B cell (primary cell): ENCODE results near the gene VAMP7. TPM values are rescaled to one million over a fixed set of nuclear protein-coding genes. Genes with fewer than 3 reads are reported as not detected.

Experiments
- ATAC-seq: fragments of 200-7000 bp; cut with Tn5 transposase; one replicate; pipeline ENCODE4 v1.10.0; 2021; ENCODE audit warnings: low read depth, mild to moderate bottlenecking, moderate number of reproducible peaks, moderate library complexity
- CTCF ChIA-PET: fragments of 350-600 bp; sonication (Branson Sonifier 250); formaldehyde crosslinking; loops from one replicate; lab custom pipeline; 2021; ENCODE audit warnings: antibody characterized with exemption, inconsistent platforms; lab: Charles Lee
- POLR2A ChIA-PET: fragments of 350-600 bp; sonication (Branson Sonifier 250); formaldehyde crosslinking; loops from one replicate; lab custom pipeline; 2021; ENCODE audit warnings: antibody characterized with exemption; lab: Charles Lee
- DNase-seq: peaks from one replicate; pipeline ENCODE4 v3.0.0; 2013
- H2AFZ ChIP-seq: 2 replicates; pipeline ENCODE4 v1.6.1; 2012; ENCODE audit warnings: mild to moderate bottlenecking, low read depth, low read length; ENCODE audit not compliant: insufficient read depth, poor library complexity, severe bottlenecking
- H3K27ac ChIP-seq, 2 donors: 1 replicate in 1 of 2; 2 replicates in 1 of 2; pipeline ENCODE4 v1.5.1; 2012 to 2013; ENCODE audit warnings: low read length in 2 of 2, mild to moderate bottlenecking in 2 of 2, moderate library complexity in 1 of 2
- H3K27me3 ChIP-seq, 4 experiments: fragments of 200-600 bp in 1 of 4; sonication (generic) in 1 of 4; replicated peaks in 1 of 4; 1 replicate in 2 of 4; 2 replicates in 2 of 4; pipeline versions ENCODE4 v1.6.1 to v1.7.0; 2013 to 2016; ENCODE audit warnings: low read length in 3 of 4, mild to moderate bottlenecking in 2 of 4, mixed read lengths in 1 of 4, moderate library complexity in 1 of 4; ENCODE audit not compliant: insufficient read depth in 4 of 4, control insufficient read depth in 3 of 4; ENCODE audit errors: control extremely low read depth in 1 of 4
- H3K36me3 ChIP-seq, 2 experiments: replicated peaks in 1 of 2; 1 replicate in 1 of 2; 2 replicates in 1 of 2; pipeline versions ENCODE4 v1.6.1 to v1.7.1; 2013; ENCODE audit warnings: low read length in 1 of 2; ENCODE audit not compliant: insufficient read depth in 2 of 2, control insufficient read depth in 1 of 2; ENCODE audit errors: control extremely low read depth in 1 of 2, extremely low read depth in 1 of 2
- H3K4me1 ChIP-seq, 2 donors: fragments of 200-600 bp in 1 of 2; sonication (generic) in 1 of 2; 1 replicate in 1 of 2; 2 replicates in 1 of 2; pipeline versions ENCODE4 v1.5.1 to v1.6.1; 2013 to 2017; ENCODE audit warnings: low read length in 2 of 2; ENCODE audit not compliant: control insufficient read depth in 2 of 2, insufficient read depth in 2 of 2
- H3K4me2 ChIP-seq: replicated peaks from 2 replicates; pipeline ENCODE3; 2012; ENCODE audit warnings: mild to moderate bottlenecking, low read depth, low read length; ENCODE audit not compliant: poor library complexity, severe bottlenecking
- H3K4me3 ChIP-seq, 5 experiments: fragments of 200-600 bp in 1 of 5; sonication (generic) in 1 of 5; 1 replicate in 3 of 5; 2 replicates in 2 of 5; pipeline versions ENCODE4 v1.5.1 to v1.7.0; 2011 to 2016; ENCODE audit warnings: low read length in 4 of 5, mild to moderate bottlenecking in 4 of 5, low read depth in 2 of 5, control low read depth in 1 of 5, moderate library complexity in 1 of 5; ENCODE audit not compliant: insufficient read depth in 1 of 5; ENCODE audit errors: control extremely low read depth in 1 of 5, extremely low read depth in 1 of 5
- H3K79me2 ChIP-seq: fragments of 200-600 bp; sonication (generic); one replicate; pipeline ENCODE4 v1.6.0; 2016; ENCODE audit warnings: low read length; ENCODE audit not compliant: control insufficient read depth, insufficient read depth
- H3K9ac ChIP-seq: fragments of 200-600 bp; sonication (generic); 2 replicates; pipeline ENCODE4 v1.6.1; 2017; ENCODE audit warnings: mild to moderate bottlenecking, low read length, moderate library complexity
- H3K9me3 ChIP-seq, 3 donors: one replicate each; pipeline versions ENCODE4 v1.6.1 to v1.7.1; 2013; ENCODE audit warnings: low read length in 2 of 3; ENCODE audit not compliant: control insufficient read depth in 2 of 3, insufficient read depth in 1 of 3; ENCODE audit errors: control extremely low read depth in 1 of 3
- H4K20me1 ChIP-seq: 2 replicates; pipeline ENCODE4 v1.6.0; 2012; ENCODE audit warnings: mild to moderate bottlenecking, low read length; ENCODE audit not compliant: insufficient read depth, control insufficient read depth, poor library complexity, severe bottlenecking
- H3K27ac Mint-ChIP-seq: one replicate; pipeline ENCODE4 v1.8.0; 2021; ENCODE audit warnings: mixed read lengths
- H3K27me3 Mint-ChIP-seq: one replicate; pipeline ENCODE4 v1.8.0; 2021; ENCODE audit warnings: mixed read lengths
- H3K4me1 Mint-ChIP-seq: one replicate; pipeline ENCODE4 v1.8.0; 2021; ENCODE audit warnings: mixed read lengths
- H3K4me3 Mint-ChIP-seq: one replicate; pipeline ENCODE4 v1.8.0; 2021; ENCODE audit warnings: mixed read lengths
- H3K9me3 Mint-ChIP-seq: one replicate; pipeline ENCODE4 v1.8.0; 2022; ENCODE audit warnings: mixed read lengths; ENCODE audit not compliant: insufficient read depth
- CTCF ChIP-seq: fragments of 200-600 bp; IDR thresholded peaks from one replicate; pipeline ENCODE4 v1.8.0; 2022; ENCODE audit warnings: antibody characterized with exemption, mild to moderate bottlenecking
- EZH2 ChIP-seq: IDR thresholded peaks from 2 replicates; pipeline ENCODE4 v1.6.1; 2012; ENCODE audit warnings: borderline replicate concordance, low read depth, mild to moderate bottlenecking, moderate library complexity, low read length; ENCODE audit not compliant: insufficient read depth, poor library complexity, severe bottlenecking
- WGBS: methylation state at CpG from one replicate; pipeline ENCODE4 v1.1.5; 2013; ENCODE audit warnings: missing lambda C conversion rate; ENCODE audit not compliant: insufficient coverage; 5-methylcytosine and 5-hydroxymethylcytosine counted together
- intact Hi-C: fragments of 100-400 bp; cut with micrococcal nuclease; formaldehyde crosslinking; loops from one replicate; pipeline ENCODE4 v1.10.0; 2022
- polyA plus RNA-seq: library from polyadenylated mRNA; depleted of rRNA; stranded (reverse); fragments of >200 nt; gene quantifications from 2 replicates; pipeline ENCODE4 v1.2.3, GENCODE V29; 2012
- small RNA-seq: library from RNA; depleted of rRNA; stranded (forward); fragments of <200 nt; gene quantifications from one replicate; pipeline ENCODE3, GENCODE V24; 2012; ENCODE audit warnings: low replicate concordance, low read depth; ENCODE audit not compliant: insufficient read length
- total RNA-seq, 2 donors: library from RNA; stranded (reverse); fragments of 120-200 nt in 1 of 2; gene quantifications; 1 replicate in 1 of 2; 2 replicates in 1 of 2; pipeline versions ENCODE4 v1.2.3 to v1.2.4, GENCODE V29; 2013 to 2022

The VAMP7 gene
- total and polyA plus RNA-seq, 2 donors (not counting 1 experiment from before 2014, with no cell fraction given) = 8.8 to 19.7 TPM

GRCh38 chrX:155988859-155989258 is 107.7 kb downstream of the VAMP7 start:
- intact Hi-C loops = no loop called here
- TF ChIP-seq CTCF (no peak), EZH2 (no peak)
- no peak overlapping the region for H3K4me3 ChIP-seq
- H3K9me3 ChIP-seq = peaks cover 0 to 3% (median 0%) of the 10 kb centered on the region in 3 donors
- H3K27ac Mint-ChIP-seq = no peak overlapping the region
- POLR2A ChIA-PET = no interaction called here
- H3K4me3 Mint-ChIP-seq = no peak overlapping the region
- no peaks in the 10 kb centered on the region for H3K27me3 ChIP-seq
- no peaks in the 10 kb centered on the region for H3K4me1 Mint-ChIP-seq
- no peaks in the 10 kb centered on the region for H3K79me2 ChIP-seq
- H4K20me1 ChIP-seq = no peaks in the 10 kb centered on the region
- H3K9me3 Mint-ChIP-seq = peaks cover 3% of the 10 kb centered on the region
- ATAC-seq (no peak), DNase-seq (no peak)
- H3K9ac ChIP-seq = no peak overlapping the region
- H3K27ac ChIP-seq = no peak overlapping the region
- CTCF ChIA-PET = no interaction called here
- no peak overlapping the region for H3K4me2 ChIP-seq
- H2AFZ ChIP-seq = no peak overlapping the region
- H3K36me3 ChIP-seq = no peaks in the 10 kb centered on the region
- peaks cover 4% of the 10 kb centered on the region for H3K27me3 Mint-ChIP-seq
- WGBS = 100% methylated on average over 1 of the region's 4 CpGs
- H3K4me1 ChIP-seq = no peaks in the 10 kb centered on the region

Small RNA genes within 50 kb of the gene (small RNA-seq; reads per million reads assigned to genes)
- gene DPH3P2 = not detected

Other genes starting within 250 kb of the VAMP7 start
- 8.7 and 10.3 TPM in 2 replicates for gene IL9R, start 116.4 kb downstream of the VAMP7 start, total RNA-seq
- 6.6 and 12.7 TPM in 2 replicates for gene IL9R, start 116.4 kb downstream of the VAMP7 start, polyA plus RNA-seq